Measurements from ENCODE around the gene ETV7.

The ETV7 gene

GRCh38 chr6:36387440-36388303, at the start of gene ETV7:
Gene ETV7, minus strand, starts transcription at chr6:36387669. Its CDS starts 128 bp downstream, at chr6:36387541.
- Histone ChIP-seq H3K9me3 (ENCODE audit: low read length) (peaks cover 1% of the 10 kb centered on the region), H3K36me3 (ENCODE audit: insufficient read depth, low read length) (no peaks in the 10 kb centered on the region), H3K27me3 (ENCODE audit: insufficient read depth, low read length) (peaks cover 62% of the 10 kb centered on the region), H3K4me3 (ENCODE audit: low read length) (peak within 1 kb of the TSS; percentile 27), H3K4me1 (ENCODE audit: insufficient read depth, low read length) (peaks cover 18% of the 10 kb centered on the region), H2AFZ (ENCODE audit: low read depth, low read length) (peak within 1 kb of the TSS; percentile 34)

- H3K27me3 ChIP-seq (ENCODE audit: insufficient read depth, low read length) = no peaks in the 10 kb centered on the region
- H3K4me1 ChIP-seq (ENCODE audit: insufficient read depth, low read length) = peaks cover 7% of the 10 kb centered on the region
- H2AFZ ChIP-seq (ENCODE audit: low read depth, low read length) = no peak overlapping the region
- no peaks in the 10 kb centered on the region for H3K36me3 ChIP-seq (ENCODE audit: insufficient read depth, low read length)
- no peak overlapping the region for H3K4me3 ChIP-seq (ENCODE audit: low read length)
- H3K9me3 ChIP-seq (ENCODE audit: low read length) = no peaks in the 10 kb centered on the region
Observed at GRCh38 chr6:36436466-36436865, 49.0 kb upstream of the ETV7 start.

GRCh38 chr6:36432151-36432671, 44.7 kb upstream of the ETV7 start:
- Histone ChIP-seq H3K36me3 (ENCODE audit: insufficient read depth, low read length) (no peaks in the 10 kb centered on the region), H2AFZ (ENCODE audit: low read depth, low read length) (no peak overlapping the region), H3K4me3 (ENCODE audit: low read length) (no peak overlapping the region), H3K27me3 (ENCODE audit: insufficient read depth, low read length) (no peaks in the 10 kb centered on the region), H3K9me3 (ENCODE audit: low read length) (no peaks in the 10 kb centered on the region), H3K4me1 (ENCODE audit: insufficient read depth, low read length) (no peaks in the 10 kb centered on the region)

- H3K4me3 ChIP-seq (ENCODE audit: low read length) = no peak overlapping the region
- no peaks in the 10 kb centered on the region for H3K4me1 ChIP-seq (ENCODE audit: insufficient read depth, low read length)
- H2AFZ ChIP-seq (ENCODE audit: low read depth, low read length) = no peak overlapping the region
- no peaks in the 10 kb centered on the region for H3K9me3 ChIP-seq (ENCODE audit: low read length)
- H3K27me3 ChIP-seq (ENCODE audit: insufficient read depth, low read length) = no peaks in the 10 kb centered on the region
- H3K36me3 ChIP-seq (ENCODE audit: insufficient read depth, low read length) = no peaks in the 10 kb centered on the region
Observed at GRCh38 chr6:36431197-36431596, 43.7 kb upstream of the ETV7 start.

GRCh38 chr6:36430351-36430750, 42.9 kb upstream of the ETV7 start:
- Histone ChIP-seq H2AFZ (ENCODE audit: low read depth, low read length) (no peak overlapping the region), H3K9me3 (ENCODE audit: low read length) (no peaks in the 10 kb centered on the region), H3K36me3 (ENCODE audit: insufficient read depth, low read length) (no peaks in the 10 kb centered on the region), H3K4me1 (ENCODE audit: insufficient read depth, low read length) (no peaks in the 10 kb centered on the region), H3K27me3 (ENCODE audit: insufficient read depth, low read length) (no peaks in the 10 kb centered on the region), H3K4me3 (ENCODE audit: low read length) (no peak overlapping the region)

GRCh38 chr6:36428911-36429310, 41.4 kb upstream of the ETV7 start:
- Histone ChIP-seq H3K9me3 (ENCODE audit: low read length) (no peaks in the 10 kb centered on the region), H3K4me1 (ENCODE audit: insufficient read depth, low read length) (no peaks in the 10 kb centered on the region), H3K4me3 (ENCODE audit: low read length) (no peak overlapping the region), H2AFZ (ENCODE audit: low read depth, low read length) (no peak overlapping the region), H3K27me3 (ENCODE audit: insufficient read depth, low read length) (no peaks in the 10 kb centered on the region), H3K36me3 (ENCODE audit: insufficient read depth, low read length) (no peaks in the 10 kb centered on the region)

- Histone ChIP-seq H2AFZ (ENCODE audit: low read depth, low read length) (no peak overlapping the region), H3K4me3 (ENCODE audit: low read length) (no peak overlapping the region), H3K27me3 (ENCODE audit: insufficient read depth, low read length) (no peaks in the 10 kb centered on the region), H3K9me3 (ENCODE audit: low read length) (no peaks in the 10 kb centered on the region), H3K36me3 (ENCODE audit: insufficient read depth, low read length) (no peaks in the 10 kb centered on the region), H3K4me1 (ENCODE audit: insufficient read depth, low read length) (peaks cover 12% of the 10 kb centered on the region)
Observed at GRCh38 chr6:36426622-36427021, 39.2 kb upstream of the ETV7 start.

GRCh38 chr6:36423101-36423824, 35.8 kb upstream of the ETV7 start:
- H3K4me1 ChIP-seq (ENCODE audit: insufficient read depth, low read length) = peaks cover 12% of the 10 kb centered on the region
- H3K4me3 ChIP-seq (ENCODE audit: low read length) = peak overlapping the region; percentile 50
- peak overlapping the region; percentile 98 for H2AFZ ChIP-seq (ENCODE audit: low read depth, low read length)
- no peaks in the 10 kb centered on the region for H3K9me3 ChIP-seq (ENCODE audit: low read length)
- H3K36me3 ChIP-seq (ENCODE audit: insufficient read depth, low read length) = no peaks in the 10 kb centered on the region
- no peaks in the 10 kb centered on the region for H3K27me3 ChIP-seq (ENCODE audit: insufficient read depth, low read length)

- Histone ChIP-seq H3K27me3 (ENCODE audit: insufficient read depth, low read length) (no peaks in the 10 kb centered on the region), H2AFZ (ENCODE audit: low read depth, low read length) (peak overlapping the region; percentile 98), H3K4me1 (ENCODE audit: insufficient read depth, low read length) (peaks cover 12% of the 10 kb centered on the region), H3K9me3 (ENCODE audit: low read length) (no peaks in the 10 kb centered on the region), H3K4me3 (ENCODE audit: low read length) (peak overlapping the region; percentile 50), H3K36me3 (ENCODE audit: insufficient read depth, low read length) (no peaks in the 10 kb centered on the region)
Observed at GRCh38 chr6:36422714-36423100, 35.2 kb upstream of the ETV7 start.

- Histone ChIP-seq H2AFZ (ENCODE audit: low read depth, low read length) (no peak overlapping the region), H3K9me3 (ENCODE audit: low read length) (no peaks in the 10 kb centered on the region), H3K27me3 (ENCODE audit: insufficient read depth, low read length) (no peaks in the 10 kb centered on the region), H3K36me3 (ENCODE audit: insufficient read depth, low read length) (no peaks in the 10 kb centered on the region), H3K4me3 (ENCODE audit: low read length) (no peak overlapping the region), H3K4me1 (ENCODE audit: insufficient read depth, low read length) (peaks cover 12% of the 10 kb centered on the region)
Observed at GRCh38 chr6:36419310-36419709, 31.8 kb upstream of the ETV7 start.

- no peak overlapping the region for H3K4me3 ChIP-seq (ENCODE audit: low read length)
- no peak overlapping the region for H2AFZ ChIP-seq (ENCODE audit: low read depth, low read length)
- H3K4me1 ChIP-seq (ENCODE audit: insufficient read depth, low read length) = peaks cover 9% of the 10 kb centered on the region
- no peaks in the 10 kb centered on the region for H3K36me3 ChIP-seq (ENCODE audit: insufficient read depth, low read length)
- no peaks in the 10 kb centered on the region for H3K9me3 ChIP-seq (ENCODE audit: low read length)
- H3K27me3 ChIP-seq (ENCODE audit: insufficient read depth, low read length) = no peaks in the 10 kb centered on the region
Observed at GRCh38 chr6:36418558-36418957, 31.1 kb upstream of the ETV7 start.

GRCh38 chr6:36414481-36414880, 27.0 kb upstream of the ETV7 start:
- H3K4me3 ChIP-seq (ENCODE audit: low read length) = no peak overlapping the region
- no peak overlapping the region for H2AFZ ChIP-seq (ENCODE audit: low read depth, low read length)
- H3K4me1 ChIP-seq (ENCODE audit: insufficient read depth, low read length) = no peaks in the 10 kb centered on the region
- H3K9me3 ChIP-seq (ENCODE audit: low read length) = no peaks in the 10 kb centered on the region
- H3K27me3 ChIP-seq (ENCODE audit: insufficient read depth, low read length) = no peaks in the 10 kb centered on the region
- H3K36me3 ChIP-seq (ENCODE audit: insufficient read depth, low read length) = no peaks in the 10 kb centered on the region
